ENCODE measurements around the gene NPLOC4.

The NPLOC4 gene

DNA sequence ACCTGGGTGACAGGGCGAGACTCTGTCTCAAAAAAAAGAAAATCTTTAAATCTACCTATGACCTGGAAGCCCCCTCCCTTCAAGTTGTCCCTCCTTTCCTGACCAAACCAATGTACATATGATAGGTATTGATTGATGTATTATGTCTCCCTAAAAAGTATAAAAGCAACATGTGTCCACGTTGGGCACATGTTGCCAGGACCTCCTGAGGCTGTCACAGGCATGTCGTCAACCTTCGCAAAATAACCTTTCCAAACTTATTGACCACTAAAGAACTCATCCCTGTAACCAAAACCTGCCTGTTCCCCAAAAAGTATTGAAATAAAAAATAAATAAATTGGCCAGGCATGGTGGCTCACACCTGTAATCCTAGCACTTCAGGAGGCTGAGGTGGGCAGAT is 25.1 kb upstream of the NPLOC4 start:
- no peak for DNase-seq (ENCODE audit: low spot score)

DNA sequence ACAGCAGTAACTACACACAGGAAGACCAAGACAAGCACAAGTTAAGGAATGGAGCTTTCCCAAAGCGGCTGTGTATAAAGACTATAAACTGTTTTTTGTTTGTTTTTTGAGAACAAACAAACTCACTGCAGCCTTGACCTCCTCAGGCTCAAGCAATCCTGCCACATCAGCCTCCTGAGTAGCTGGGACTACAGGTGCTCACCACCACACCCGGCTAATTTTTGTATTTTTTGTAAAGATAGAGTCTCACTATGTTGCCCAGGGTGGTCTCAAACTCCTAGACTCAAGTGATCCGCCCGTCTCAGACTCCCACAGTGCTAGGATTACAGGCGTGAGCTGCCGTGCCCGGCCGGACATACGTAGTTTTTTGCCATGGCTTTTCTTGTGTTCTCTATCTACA is 23.5 kb upstream of the NPLOC4 start:
- no peak for DNase-seq (ENCODE audit: low spot score)

GRCh38 chr17:81659038-81659437 is 22.1 kb upstream of the NPLOC4 start:
- no peak for DNase-seq (ENCODE audit: low spot score)

DNA sequence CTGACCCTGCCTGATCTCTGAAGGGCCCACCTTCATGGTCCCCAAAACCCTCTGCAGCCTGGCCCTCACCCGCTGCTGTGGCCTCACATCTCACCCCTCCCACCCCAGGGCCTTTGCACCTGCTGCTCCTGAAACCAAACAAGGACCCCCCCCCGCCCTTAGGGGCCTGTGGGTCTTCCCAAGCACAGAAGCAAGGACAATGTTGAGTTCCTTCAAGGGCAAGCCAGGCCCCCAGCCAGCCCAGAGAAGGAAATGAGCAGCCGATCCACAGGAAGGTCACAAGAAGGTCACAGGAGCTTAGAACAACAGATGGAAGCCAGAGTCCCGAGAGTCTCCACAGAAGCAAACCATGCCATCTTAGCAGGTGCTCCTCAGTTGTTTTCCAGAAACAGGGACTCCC is 19.9 kb upstream of the NPLOC4 start:
- no peak for DNase-seq (ENCODE audit: low spot score)

DNA sequence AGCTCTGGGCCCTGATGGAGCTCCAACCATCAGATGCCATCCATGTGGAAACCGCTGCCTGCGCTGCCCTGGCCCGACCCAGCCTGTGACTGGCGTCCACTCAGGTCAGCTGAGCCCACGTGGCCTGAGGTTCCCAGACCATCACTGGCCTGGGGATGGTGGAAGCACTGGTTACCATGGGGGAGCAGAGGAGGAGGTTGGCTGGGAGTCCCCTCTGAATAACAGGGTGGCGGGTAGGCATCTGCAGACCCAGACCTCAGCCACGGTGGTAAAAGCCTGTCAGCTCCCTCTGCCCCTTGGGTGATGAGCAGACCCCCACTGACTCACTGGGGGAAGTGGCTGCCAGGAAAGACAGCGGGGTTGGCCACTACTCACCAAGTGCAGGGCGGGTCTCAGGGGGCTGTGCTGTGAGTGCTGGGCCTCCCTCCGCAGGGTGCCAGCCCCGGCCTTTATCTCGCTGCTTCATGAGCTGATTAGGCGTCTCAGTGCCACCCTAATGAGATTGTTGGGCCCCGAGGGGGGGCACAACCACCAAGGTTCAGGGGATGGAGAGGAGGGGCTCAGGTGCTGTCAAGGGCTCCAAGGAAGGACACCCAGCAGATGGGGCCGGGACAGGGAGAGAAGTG is 19.3 kb upstream of the NPLOC4 start, which contains the start of gene PDE6G:
Gene PDE6G, minus strand, starts transcription at position 425 of the 626 bp plus-strand sequence. CDS start 3,237 bp downstream, outside the sequence.
- DNase-seq (ENCODE audit: low spot score): no peak

DNA sequence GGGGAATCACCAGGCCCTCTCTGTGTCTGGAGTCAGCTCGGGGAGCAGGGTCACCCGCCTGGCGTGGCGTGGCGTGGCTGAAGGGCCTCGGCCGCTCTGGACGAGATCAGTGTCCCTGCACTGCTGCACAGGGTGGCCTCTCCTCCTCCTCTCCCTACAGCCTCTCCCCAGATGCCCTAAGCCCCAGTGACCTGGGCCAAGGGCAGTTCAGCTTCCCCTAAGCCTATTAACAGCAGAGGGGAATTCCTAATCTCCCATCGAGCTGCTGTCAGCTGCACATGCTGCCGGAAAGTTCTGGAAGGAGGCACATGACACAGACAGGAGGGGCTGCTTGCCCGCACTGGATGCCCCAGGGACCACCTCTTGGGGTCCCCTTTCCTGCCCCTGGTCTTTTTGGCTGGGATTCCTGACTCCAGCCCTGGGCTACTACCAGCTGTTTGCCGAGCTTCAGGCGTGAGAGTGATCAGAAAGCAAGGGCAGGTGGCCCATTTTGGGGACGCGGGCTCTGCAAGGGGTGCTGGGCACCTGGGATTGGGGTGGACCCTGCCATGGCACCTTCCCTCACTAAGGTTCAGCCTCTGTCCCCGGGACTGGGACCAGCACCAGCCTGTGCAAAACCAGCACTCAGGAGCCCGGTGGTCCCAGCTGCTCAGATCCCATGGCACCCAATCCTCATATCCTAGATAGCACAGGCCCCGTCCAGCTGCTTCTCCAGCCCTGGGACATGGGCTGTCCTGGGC is 18.6 kb upstream of the NPLOC4 start:
- no peak for DNase-seq (ENCODE audit: low spot score)

DNA sequence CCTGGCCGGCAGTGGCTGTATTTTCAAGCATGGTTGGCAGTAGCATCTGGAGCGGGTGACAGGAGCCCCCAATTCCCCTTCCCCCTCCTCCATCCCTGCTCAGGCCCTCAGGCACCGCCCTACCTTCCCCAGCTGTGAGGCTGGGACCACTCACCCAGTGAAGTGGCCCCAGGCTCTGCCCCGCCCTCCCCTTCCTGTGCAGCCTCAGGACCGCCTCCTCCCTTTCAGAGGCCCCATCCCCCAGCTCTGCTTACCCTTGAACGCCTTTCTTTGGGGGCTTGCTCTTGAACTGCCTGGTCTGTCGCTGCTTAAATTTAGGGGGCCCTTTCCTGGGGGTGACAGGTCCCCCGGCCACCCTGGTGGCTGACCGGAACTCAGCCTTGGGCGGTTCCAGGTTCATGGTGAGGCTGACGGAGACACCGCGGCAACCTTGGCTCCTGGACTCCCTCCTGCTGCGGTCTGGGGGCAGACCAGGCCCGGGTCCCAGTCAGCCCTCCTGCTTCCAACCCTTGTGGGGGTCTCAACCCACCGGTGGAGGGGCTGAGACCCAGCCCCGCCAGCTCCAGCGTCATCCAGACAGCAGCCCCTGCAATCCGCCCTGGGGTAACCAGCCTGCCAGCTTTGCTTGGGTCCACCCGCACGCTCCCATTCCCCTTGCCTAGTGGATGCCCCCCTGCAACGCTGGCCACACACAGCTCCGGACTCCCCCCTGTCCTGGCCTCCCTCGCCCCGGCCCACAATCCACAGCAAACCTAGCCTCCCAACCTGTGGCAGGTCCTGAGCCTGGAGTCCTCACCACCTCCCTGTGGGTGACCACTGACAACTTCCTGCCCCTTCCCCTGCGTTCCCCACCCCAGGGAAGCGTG is 16.2 kb upstream of the NPLOC4 start:
- no peak for DNase-seq (ENCODE audit: low spot score)

- DNase-seq (ENCODE audit: low spot score): no peak
Observed at GRCh38 chr17:81651692-81652091, 14.8 kb upstream of the NPLOC4 start.

DNA sequence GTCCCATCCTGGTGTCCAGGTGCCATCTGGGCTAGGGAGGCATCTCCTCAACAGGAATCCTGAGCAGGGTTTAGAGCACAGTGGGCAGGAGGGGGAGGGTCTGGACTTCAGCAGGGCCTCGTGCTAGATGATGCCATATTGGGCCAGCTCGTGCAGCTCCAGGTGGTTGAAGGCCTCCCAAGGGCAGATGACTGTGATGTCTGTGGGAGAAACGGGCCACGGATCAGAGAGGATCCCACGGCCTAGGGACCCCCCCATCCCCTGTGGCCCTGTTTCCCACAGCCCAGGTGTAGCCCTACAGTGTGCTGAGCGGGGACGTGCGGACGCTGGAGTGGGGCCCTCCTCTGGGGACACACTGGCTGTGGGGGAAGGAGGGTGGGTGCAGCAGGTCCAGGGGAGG is 14.0 kb upstream of the NPLOC4 start:
- no peak for DNase-seq (ENCODE audit: low spot score)

- no peak for DNase-seq (ENCODE audit: low spot score)
Observed at GRCh38 chr17:81648707-81649085, 11.8 kb upstream of the NPLOC4 start.

DNA sequence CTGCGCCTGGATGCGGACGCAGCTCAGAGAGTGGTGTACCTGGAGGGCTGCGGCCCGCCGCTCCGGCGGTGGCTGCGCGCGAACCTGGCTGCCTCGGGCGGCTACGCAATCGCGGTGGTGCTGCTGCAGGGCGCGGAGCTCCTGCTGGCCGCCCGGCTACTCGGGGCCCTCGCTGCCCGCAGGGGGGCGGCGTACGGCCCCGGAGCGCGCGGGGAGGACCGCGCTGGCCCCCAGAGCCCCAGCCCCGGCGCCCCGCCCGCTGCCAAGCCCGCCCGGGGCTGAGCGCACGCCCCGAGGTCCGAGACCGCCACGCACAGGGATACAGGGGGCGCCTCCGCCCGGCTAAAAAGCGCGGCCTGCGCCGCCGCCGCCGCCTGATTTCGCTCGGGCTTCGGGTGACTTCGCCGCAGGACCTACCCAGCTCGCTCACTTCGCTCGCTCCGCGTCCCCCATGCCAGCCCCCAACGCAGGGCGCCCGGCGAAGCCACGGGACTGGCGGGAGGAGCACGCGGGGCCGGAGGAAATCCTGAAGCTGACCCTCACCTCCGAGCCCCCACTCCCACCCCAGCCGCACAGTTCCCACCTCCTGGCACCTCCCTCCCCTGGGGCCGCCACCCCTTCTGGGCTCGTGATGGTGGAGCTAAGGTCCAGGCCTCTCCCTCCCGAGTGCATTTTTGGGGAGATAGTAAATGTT is 11.2 kb upstream of the NPLOC4 start:
- no peak for DNase-seq (ENCODE audit: low spot score)

DNA sequence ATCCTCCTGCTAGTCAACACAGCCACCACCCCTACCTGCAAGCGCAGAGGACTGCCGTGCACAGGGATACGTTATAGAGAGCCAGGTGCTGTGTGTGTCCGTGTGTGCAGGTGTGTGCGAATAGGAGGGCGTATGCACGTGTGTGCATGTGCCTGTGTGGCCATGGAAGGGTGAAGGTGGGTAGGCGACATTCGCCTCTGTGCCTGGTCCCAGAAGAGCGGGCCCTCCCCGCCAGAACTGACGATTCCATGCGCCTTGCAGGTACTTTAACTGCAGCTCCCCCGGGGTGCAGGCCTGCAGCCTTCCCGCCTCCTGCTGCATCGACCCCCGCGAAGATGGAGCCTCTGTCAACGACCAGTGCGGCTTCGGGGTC is 10.7 kb upstream of the NPLOC4 start:
- no peak for DNase-seq (ENCODE audit: low spot score)

DNA sequence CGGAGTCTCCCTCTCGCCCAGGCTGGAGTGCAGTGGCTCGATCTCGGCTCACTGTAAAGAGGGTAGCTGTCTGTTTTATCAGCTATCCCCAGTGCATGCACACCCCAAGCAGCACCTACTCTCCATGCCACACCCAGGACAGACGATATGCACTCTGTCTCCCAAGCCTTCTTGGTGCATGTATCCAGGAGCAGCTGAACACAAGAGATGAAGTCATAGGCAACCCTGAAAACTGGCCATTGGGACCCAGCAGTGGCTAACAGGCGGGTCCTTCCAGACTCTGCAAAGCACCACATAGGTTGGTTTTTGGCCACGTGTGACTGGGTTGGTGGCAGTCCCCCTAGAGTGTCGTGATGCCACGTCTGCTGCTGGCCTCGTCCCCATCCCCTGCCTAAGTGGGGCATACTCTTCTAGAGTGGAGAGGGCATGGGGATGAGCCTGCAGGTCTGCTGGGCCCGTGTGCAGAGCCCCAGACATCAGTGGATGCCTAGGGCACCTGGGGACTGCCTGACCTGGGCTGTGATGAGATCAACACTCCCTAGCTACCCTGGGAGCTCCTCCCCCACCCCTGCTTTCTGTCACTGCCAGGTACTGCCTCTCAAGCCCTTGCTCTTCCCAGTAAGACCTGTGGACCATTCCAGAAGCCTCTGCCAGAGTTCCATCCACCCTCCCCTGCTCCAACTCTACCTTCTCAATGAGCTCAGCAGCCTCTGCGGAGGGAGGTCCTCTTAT is 10.1 kb upstream of the NPLOC4 start:
- no peak for DNase-seq (ENCODE audit: low spot score)

DNA sequence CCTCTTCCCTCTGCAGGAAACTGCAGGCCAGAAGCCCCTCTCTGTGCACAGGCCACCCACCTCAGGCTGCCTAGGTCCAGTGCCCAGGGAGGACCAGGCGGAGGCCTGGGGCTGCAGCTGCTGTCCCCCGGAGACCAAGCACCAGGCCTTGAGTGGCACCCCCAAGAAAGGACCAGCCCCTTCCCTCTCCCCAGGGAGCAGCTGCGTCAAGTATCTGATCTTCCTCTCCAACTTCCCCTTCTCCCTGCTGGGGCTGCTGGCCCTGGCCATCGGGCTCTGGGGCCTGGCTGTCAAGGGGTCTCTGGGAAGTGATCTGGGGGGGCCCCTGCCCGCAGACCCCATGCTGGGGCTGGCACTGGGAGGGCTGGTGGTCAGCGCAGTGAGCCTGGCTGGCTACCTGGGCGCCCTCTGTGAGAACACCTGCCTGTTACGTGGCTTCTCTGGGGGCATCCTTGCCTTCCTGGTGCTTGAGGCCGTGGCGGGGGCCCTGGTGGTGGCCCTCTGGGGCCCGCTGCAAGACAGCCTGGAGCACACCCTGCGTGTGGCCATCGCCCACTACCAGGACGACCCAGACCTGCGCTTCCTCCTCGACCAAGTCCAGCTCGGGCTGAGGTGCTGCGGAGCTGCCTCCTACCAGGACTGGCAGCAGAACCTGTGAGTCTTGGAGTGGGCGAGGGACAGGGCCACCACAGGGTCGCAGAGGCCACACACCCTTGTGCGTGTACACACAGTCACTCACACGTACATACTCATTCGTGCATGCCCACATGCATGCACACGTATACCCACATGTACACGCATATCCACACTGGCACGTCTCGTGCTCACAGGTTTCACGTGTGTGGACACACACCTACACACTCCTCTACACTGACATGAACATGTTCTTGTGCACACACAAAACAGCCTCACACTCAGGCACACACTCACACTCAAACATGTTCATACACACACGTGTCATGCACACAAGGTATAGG is 8.4 kb upstream of the NPLOC4 start:
- no peak for DNase-seq (ENCODE audit: low spot score)

DNA sequence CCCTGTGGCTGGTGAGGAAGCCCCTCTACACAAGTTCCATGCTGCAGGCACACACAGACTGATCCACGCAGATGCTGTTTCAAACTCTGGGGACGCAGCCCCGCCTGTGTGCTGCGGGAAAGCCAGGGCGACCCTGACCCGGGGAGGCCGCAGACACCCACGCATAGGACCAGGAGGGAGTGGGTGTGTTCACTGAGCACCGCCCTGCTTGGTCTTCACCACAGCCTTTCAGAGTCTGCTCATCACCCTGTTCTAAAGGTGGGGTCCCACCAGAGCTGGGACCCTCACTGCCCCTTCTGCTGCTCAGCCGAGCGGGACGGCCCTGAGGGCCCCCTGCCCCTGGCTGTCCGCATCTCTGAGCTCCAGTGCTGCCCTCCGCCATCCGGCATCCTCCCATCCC is 7.6 kb upstream of the NPLOC4 start:
- no peak for DNase-seq (ENCODE audit: low spot score)

- no peak for DNase-seq (ENCODE audit: low spot score)
Observed at GRCh38 chr17:81641825-81642489, 5.0 kb upstream of the NPLOC4 start.

DNA sequence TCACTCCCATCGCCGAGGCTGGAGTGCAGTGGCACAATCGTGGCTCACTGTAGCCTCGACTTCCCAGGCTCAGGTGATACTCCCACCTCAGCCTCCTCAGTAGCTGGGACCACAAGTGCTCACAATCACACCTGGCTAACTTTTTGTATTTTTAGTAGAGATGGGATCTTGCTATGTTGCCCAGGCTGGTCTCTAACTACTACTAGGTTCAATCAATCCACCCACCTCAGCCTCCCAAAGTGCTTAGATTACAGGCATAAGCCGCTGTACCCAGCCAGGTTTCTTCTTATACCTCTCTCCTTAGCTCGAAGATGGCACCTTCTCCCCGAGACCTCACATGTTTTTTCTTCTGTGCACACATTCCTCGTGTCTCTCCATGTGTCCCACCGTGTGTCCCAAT is 3.1 kb upstream of the NPLOC4 start:
- no peak for DNase-seq (ENCODE audit: low spot score)

DNA sequence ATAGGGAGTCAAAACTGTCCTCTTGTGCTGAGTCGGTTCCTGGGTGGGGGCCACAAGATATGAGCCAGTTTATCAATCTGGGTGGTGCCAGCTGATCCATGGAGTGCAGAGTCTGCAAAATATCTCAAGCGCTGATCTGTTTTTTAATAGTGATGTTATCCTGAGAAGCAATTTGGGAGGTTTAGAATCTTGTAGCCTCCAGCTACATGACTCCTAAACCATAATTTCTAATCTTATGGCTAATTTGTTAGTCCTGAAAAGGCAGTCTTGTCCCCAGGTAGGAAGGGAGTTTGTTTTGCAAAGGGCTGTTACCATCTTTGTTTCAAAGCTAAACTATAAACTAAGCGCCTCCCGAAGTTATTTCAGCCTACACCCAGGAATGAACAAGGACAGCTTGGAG is 1.8 kb upstream of the NPLOC4 start:
- no peak for DNase-seq (ENCODE audit: low spot score)

GRCh38 chr17:81635973-81636504 is 873 bp downstream of the NPLOC4 start:
- DNase-seq (ENCODE audit: low spot score): no peak

GRCh38 chr17:81635431-81635830 is 1.5 kb downstream of the NPLOC4 start:
- no peak for DNase-seq (ENCODE audit: low spot score)
